Measurements from ENCODE around the gene PLEKHA6.

Gene PLEKHA6

GRCh38 chr1:204336421-204337035 lies 23.2 kb downstream of the PLEKHA6 start:
- no peak overlapping the region for H3K27ac ChIP-seq (ENCODE audit: poor library complexity, severe bottlenecking)
- no peaks in the 10 kb centered on the region for H3K36me3 ChIP-seq (ENCODE audit: low read depth)
- ATAC-seq (ENCODE audit: low read depth) (no peak), DNase-seq (ENCODE audit: low spot score) (no peak)
- no peak overlapping the region for H3K4me3 ChIP-seq (ENCODE audit: severe bottlenecking)
- H3K9me3 ChIP-seq (ENCODE audit: severe bottlenecking): no peaks in the 10 kb centered on the region
- no peaks in the 10 kb centered on the region for H3K4me1 ChIP-seq (ENCODE audit: insufficient read depth, poor library complexity, severe bottlenecking)
- H3K27me3 ChIP-seq (ENCODE audit: insufficient read depth, poor library complexity, severe bottlenecking): no peaks in the 10 kb centered on the region
- TF ChIP-seq, protein P1, sequence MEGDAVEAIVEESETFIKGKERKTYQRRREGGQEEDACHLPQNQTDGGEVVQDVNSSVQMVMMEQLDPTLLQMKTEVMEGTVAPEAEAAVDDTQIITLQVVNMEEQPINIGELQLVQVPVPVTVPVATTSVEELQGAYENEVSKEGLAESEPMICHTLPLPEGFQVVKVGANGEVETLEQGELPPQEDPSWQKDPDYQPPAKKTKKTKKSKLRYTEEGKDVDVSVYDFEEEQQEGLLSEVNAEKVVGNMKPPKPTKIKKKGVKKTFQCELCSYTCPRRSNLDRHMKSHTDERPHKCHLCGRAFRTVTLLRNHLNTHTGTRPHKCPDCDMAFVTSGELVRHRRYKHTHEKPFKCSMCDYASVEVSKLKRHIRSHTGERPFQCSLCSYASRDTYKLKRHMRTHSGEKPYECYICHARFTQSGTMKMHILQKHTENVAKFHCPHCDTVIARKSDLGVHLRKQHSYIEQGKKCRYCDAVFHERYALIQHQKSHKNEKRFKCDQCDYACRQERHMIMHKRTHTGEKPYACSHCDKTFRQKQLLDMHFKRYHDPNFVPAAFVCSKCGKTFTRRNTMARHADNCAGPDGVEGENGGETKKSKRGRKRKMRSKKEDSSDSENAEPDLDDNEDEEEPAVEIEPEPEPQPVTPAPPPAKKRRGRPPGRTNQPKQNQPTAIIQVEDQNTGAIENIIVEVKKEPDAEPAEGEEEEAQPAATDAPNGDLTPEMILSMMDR (IDR thresholded peaks at IDR 0.05; ENCODE audit: poor library complexity, severe bottlenecking): no peak

DNA sequence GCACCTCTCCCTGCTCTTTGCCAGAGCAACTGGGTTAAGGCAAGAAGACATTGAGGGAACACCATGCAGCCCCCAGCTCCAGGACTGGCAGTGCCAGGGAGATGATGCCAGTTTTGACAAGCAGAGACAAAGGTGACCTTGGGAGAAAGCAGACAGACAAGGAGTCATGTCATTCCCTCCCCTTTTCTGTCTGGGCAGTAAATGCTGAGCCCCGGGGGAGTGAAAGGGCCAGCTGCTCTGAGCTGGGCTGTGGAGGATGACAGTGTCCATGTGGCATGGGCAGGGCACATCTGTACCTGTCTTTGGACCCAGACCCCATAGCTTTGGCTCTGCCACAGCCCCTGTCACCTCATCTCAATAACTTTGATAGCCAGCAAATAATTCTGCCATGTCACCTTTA lies 24.2 kb downstream of the PLEKHA6 start:
- TF ChIP-seq, protein P1 (IDR thresholded peaks at IDR 0.05; ENCODE audit: poor library complexity, severe bottlenecking): no peak
- no peak overlapping the region for H3K27ac ChIP-seq (ENCODE audit: poor library complexity, severe bottlenecking)
- no peak overlapping the region for H3K4me3 ChIP-seq (ENCODE audit: severe bottlenecking)
- H3K4me1 ChIP-seq (ENCODE audit: insufficient read depth, poor library complexity, severe bottlenecking): no peaks in the 10 kb centered on the region
- DNase-seq (ENCODE audit: low spot score): no peak
- no peaks in the 10 kb centered on the region for H3K9me3 ChIP-seq (ENCODE audit: severe bottlenecking)
- H3K27me3 ChIP-seq (ENCODE audit: insufficient read depth, poor library complexity, severe bottlenecking): no peaks in the 10 kb centered on the region
- H3K36me3 ChIP-seq (ENCODE audit: low read depth): no peaks in the 10 kb centered on the region
- no peak for ATAC-seq (ENCODE audit: low read depth)

GRCh38 chr1:204335085-204335484 lies 24.6 kb downstream of the PLEKHA6 start:
- no peaks in the 10 kb centered on the region for H3K4me1 ChIP-seq (ENCODE audit: insufficient read depth, poor library complexity, severe bottlenecking)
- no peaks in the 10 kb centered on the region for H3K36me3 ChIP-seq (ENCODE audit: low read depth)
- no peaks in the 10 kb centered on the region for H3K27me3 ChIP-seq (ENCODE audit: insufficient read depth, poor library complexity, severe bottlenecking)
- H3K4me3 ChIP-seq (ENCODE audit: severe bottlenecking): no peak overlapping the region
- ATAC-seq (ENCODE audit: low read depth) (no peak), DNase-seq (ENCODE audit: low spot score) (no peak)
- TF ChIP-seq, protein P1 (IDR thresholded peaks at IDR 0.05; ENCODE audit: poor library complexity, severe bottlenecking): no peak
- no peaks in the 10 kb centered on the region for H3K9me3 ChIP-seq (ENCODE audit: severe bottlenecking)
- H3K27ac ChIP-seq (ENCODE audit: poor library complexity, severe bottlenecking): no peak overlapping the region

- no peak for DNase-seq (ENCODE audit: low spot score)
- no peak for ATAC-seq (ENCODE audit: low read depth)
- Histone ChIP-seq H3K27me3 (ENCODE audit: insufficient read depth, poor library complexity, severe bottlenecking) (no peaks in the 10 kb centered on the region), H3K4me3 (ENCODE audit: severe bottlenecking) (no peak overlapping the region), H3K4me1 (ENCODE audit: insufficient read depth, poor library complexity, severe bottlenecking) (no peaks in the 10 kb centered on the region), H3K36me3 (ENCODE audit: low read depth) (no peaks in the 10 kb centered on the region), H3K9me3 (ENCODE audit: severe bottlenecking) (no peaks in the 10 kb centered on the region), H3K27ac (ENCODE audit: poor library complexity, severe bottlenecking) (no peak overlapping the region)
- TF ChIP-seq, protein P1 (IDR thresholded peaks at IDR 0.05; ENCODE audit: poor library complexity, severe bottlenecking): no peak
Observed at GRCh38 chr1:204334455-204334854, 25.3 kb downstream of the PLEKHA6 start.

DNA sequence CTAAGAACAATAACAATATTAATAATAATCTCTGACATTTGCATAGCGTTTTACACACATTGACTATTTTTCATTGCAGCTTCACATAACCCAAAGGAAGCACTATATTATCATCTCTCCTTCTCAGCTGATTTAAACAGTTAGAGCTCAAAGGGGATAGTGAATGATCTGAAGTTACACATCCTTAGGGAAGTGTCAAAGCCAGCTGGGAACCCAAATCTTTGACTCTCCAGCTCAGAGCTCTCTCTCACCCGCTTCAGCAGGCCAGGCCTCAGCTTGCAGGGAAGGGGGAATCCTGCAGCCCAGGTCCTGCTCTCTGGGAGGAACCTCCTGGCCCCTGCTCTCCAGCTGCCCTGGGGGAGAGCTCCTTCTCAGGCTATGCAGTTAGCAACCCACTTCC lies 26.3 kb downstream of the PLEKHA6 start:
- ATAC-seq (ENCODE audit: low read depth) (no peak), DNase-seq (ENCODE audit: low spot score) (no peak)
- Histone ChIP-seq H3K27ac (ENCODE audit: poor library complexity, severe bottlenecking) (no peak overlapping the region), H3K27me3 (ENCODE audit: insufficient read depth, poor library complexity, severe bottlenecking) (no peaks in the 10 kb centered on the region), H3K36me3 (ENCODE audit: low read depth) (no peaks in the 10 kb centered on the region), H3K4me1 (ENCODE audit: insufficient read depth, poor library complexity, severe bottlenecking) (no peaks in the 10 kb centered on the region), H3K4me3 (ENCODE audit: severe bottlenecking) (no peak overlapping the region), H3K9me3 (ENCODE audit: severe bottlenecking) (no peaks in the 10 kb centered on the region)
- TF ChIP-seq, protein P1 (IDR thresholded peaks at IDR 0.05; ENCODE audit: poor library complexity, severe bottlenecking): no peak
